Measurements from ENCODE around the gene S1PR2.

GRCh38 chr19:10207026-10207425 is 24.1 kb downstream of the S1PR2 start:
- TF ChIP-seq EZH2 (IDR thresholded peaks at IDR 0.05; ENCODE audit: borderline replicate concordance, low read depth, low read length, severe bottlenecking) (no peak), CTCF (IDR thresholded peaks at IDR 0.05; ENCODE audit: extremely low read depth in 1 of 2, insufficient read depth in 1 of 2, low read depth in 1 of 2, low read length in 2 of 2) (no peak), POLR2A (IDR thresholded peaks at IDR 0.05; ENCODE audit: low read depth, low read length) (no peak)
